Muscle of leg (tissue), 11 donors: ENCODE data around the gene NOP53. TPM values are rescaled to one million over a fixed set of nuclear protein-coding genes. Genes with fewer than 3 reads are reported as not detected.
"Not testable (repeated sequence)": the region's sequence is repeated elsewhere in the genome, so short reads cannot be mapped to it uniquely, and the experiment has no call there.

Experiments used
- DNase-seq: peaks from one replicate; pipeline ENCODE4 v3.0.0; 2013
- H3K27ac ChIP-seq: one replicate; pipeline ENCODE4 v1.5.1; 2013; ENCODE audit warnings: mild to moderate bottlenecking, low read length, control low read depth
- H3K27me3 ChIP-seq: one replicate; pipeline ENCODE4 v1.6.1; 2013; ENCODE audit warnings: low read length; ENCODE audit not compliant: control insufficient read depth, insufficient read depth
- H3K36me3 ChIP-seq: one replicate; pipeline ENCODE4 v1.6.1; 2013; ENCODE audit warnings: low read length; ENCODE audit not compliant: control insufficient read depth, insufficient read depth
- H3K4me1 ChIP-seq: one replicate; pipeline ENCODE4 v1.6.1; 2013; ENCODE audit warnings: low read length; ENCODE audit not compliant: control insufficient read depth, insufficient read depth
- H3K4me3 ChIP-seq: one replicate; pipeline ENCODE4 v1.5.1; 2013; ENCODE audit warnings: low read length, control low read depth
- H3K9me3 ChIP-seq: replicated peaks from 2 replicates; pipeline ENCODE4 v1.6.1; 2013; ENCODE audit warnings: low read depth, low read length; ENCODE audit not compliant: control insufficient read depth
- WGBS: methylation state at CpG from one replicate; pipeline ENCODE4 v1.1.5; 2013; ENCODE audit warnings: missing lambda C conversion rate; ENCODE audit not compliant: insufficient coverage; 5-methylcytosine and 5-hydroxymethylcytosine counted together
- polyA plus RNA-seq, 8 donors: library from polyadenylated mRNA; unstranded; fragments of 120-200 nt; gene quantifications; one replicate each; pipeline versions ENCODE4 v1.2.1 to v1.2.3, GENCODE V29; 2013; ENCODE audit warnings: inconsistent platforms in 1 of 8, low replicate concordance in 1 of 8; ENCODE audit not compliant: insufficient read length in 8 of 8, insufficient read depth in 1 of 8
- total RNA-seq: library from RNA; stranded (reverse); fragments of 120-200 nt; gene quantifications from one replicate; pipeline ENCODE4 v1.2.4, GENCODE V29; 2013

Gene NOP53
- total and polyA plus RNA-seq, 9 donors, result 216 to 635 (median 586) TPM

GRCh38 chr19:47802521-47803043 is 57.2 kb downstream of the NOP53 start:
- 78% methylated on average over 9 of the region's 25 CpGs for WGBS
- no peaks in the 10 kb centered on the region for H3K36me3 ChIP-seq
- no peaks in the 10 kb centered on the region for H3K27me3 ChIP-seq
- H3K4me3 ChIP-seq, result no peak overlapping the region
- no peak for DNase-seq
- H3K4me1 ChIP-seq, result no peaks in the 10 kb centered on the region
- H3K27ac ChIP-seq, result no peak overlapping the region
- peaks cover 4% of the 10 kb centered on the region for H3K9me3 ChIP-seq

GRCh38 chr19:47803148-47803547 is 57.8 kb downstream of the NOP53 start:
- DNase-seq, H3K27me3 ChIP-seq, H3K4me1 ChIP-seq, H3K36me3 ChIP-seq, H3K4me3 ChIP-seq, H3K27ac ChIP-seq, H3K9me3 ChIP-seq: not testable (repeated sequence)
- WGBS, result 73% methylated on average over 11 of the region's 21 CpGs

GRCh38 chr19:47803671-47804070 is 58.3 kb downstream of the NOP53 start:
- not testable (repeated sequence) for H3K4me3 ChIP-seq, H3K27me3 ChIP-seq, H3K4me1 ChIP-seq, H3K27ac ChIP-seq, DNase-seq, H3K9me3 ChIP-seq, H3K36me3 ChIP-seq
- WGBS, result no CpG with 5 or more reads among the region's 12 CpGs

- not testable (repeated sequence) for H3K27ac ChIP-seq, H3K27me3 ChIP-seq, DNase-seq, H3K4me3 ChIP-seq, H3K36me3 ChIP-seq, H3K4me1 ChIP-seq, H3K9me3 ChIP-seq
- WGBS, result 60% methylated on average over 1 of the region's 5 CpGs
Measured at GRCh38 chr19:47804451-47804850, 59.1 kb downstream of the NOP53 start, which contains the start of gene TPRX1. Gene TPRX1, minus strand, starts transcription at chr19:47804551. Its CDS starts 12 bp downstream, at chr19:47804539.

GRCh38 chr19:47805313-47805712 is 60.0 kb downstream of the NOP53 start:
- Histone ChIP-seq H3K36me3 (no peaks in the 10 kb centered on the region), H3K4me3 (no peak overlapping the region), H3K27ac (no peak overlapping the region), H3K4me1 (no peaks in the 10 kb centered on the region), H3K27me3 (no peaks in the 10 kb centered on the region), H3K9me3 (peaks cover 4% of the 10 kb centered on the region)
- 73% methylated on average over 8 of the region's 10 CpGs for WGBS
- DNase-seq, result no peak

- 75% methylated on average over 1 of the region's 6 CpGs for whole genome bisulfite sequencing
- DNase-seq, result no peak
- Histone ChIP-seq H3K4me1 (no peaks in the 10 kb centered on the region), H3K27ac (no peak overlapping the region), H3K27me3 (no peaks in the 10 kb centered on the region), H3K36me3 (no peaks in the 10 kb centered on the region), H3K4me3 (no peak overlapping the region), H3K9me3 (peaks cover under 1% of the 10 kb centered on the region)
Measured at GRCh38 chr19:47806435-47806834, 61.1 kb downstream of the NOP53 start.

Other genes with a start within 250 kb of the NOP53 start
- gene NAPA, start 230.5 kb upstream of the NOP53 start, total RNA-seq, result 33.5 TPM
- 100 to 1,000 TPM in 1 of 8 donors, 10 to 100 TPM in 7; 87.7 to 100 (median 93.6) TPM for gene NAPA, start 230.5 kb upstream of the NOP53 start, polyA plus RNA-seq
- gene ZNF541, start 172.4 kb upstream of the NOP53 start, total RNA-seq, result 0.18 TPM
- gene ZNF541, start 172.4 kb upstream of the NOP53 start, polyA plus RNA-seq, result under 1 TPM; 0.05 to 0.30 (median 0.11) TPM
- 3.1 TPM for gene BICRA, start 136.4 kb upstream of the NOP53 start, total RNA-seq
- 10 to 100 TPM in 5 of 8 donors, 1 to 10 TPM in 3; 8.1 to 14.3 (median 11.4) TPM for gene BICRA, start 136.4 kb upstream of the NOP53 start, polyA plus RNA-seq
- gene EHD2, start 32.1 kb upstream of the NOP53 start, total RNA-seq, result 30.5 TPM
- 100 to 1,000 TPM in 7 of 8 donors, 10 to 100 TPM in 1; 93.9 to 158 (median 125) TPM for gene EHD2, start 32.1 kb upstream of the NOP53 start, polyA plus RNA-seq
- gene SELENOW, start 33.2 kb downstream of the NOP53 start, total RNA-seq, result 1,360 TPM
- gene SELENOW, start 33.2 kb downstream of the NOP53 start, polyA plus RNA-seq, result 100 to 1,000 TPM; 688 to 988 (median 882) TPM
- not detected for gene TPRX1, start 59.0 kb downstream of the NOP53 start, total RNA-seq
- gene TPRX1, start 59.0 kb downstream of the NOP53 start, polyA plus RNA-seq, result not detected
- not detected for gene CRX, start 76.4 kb downstream of the NOP53 start, total RNA-seq
- gene CRX, start 76.4 kb downstream of the NOP53 start, polyA plus RNA-seq, result under 1 TPM in 3 of 8 donors, not detected in 5; 0.05 to 0.09 (median 0.07) TPM
- not detected for gene TPRX2, start 113.7 kb downstream of the NOP53 start, total RNA-seq
- gene TPRX2, start 113.7 kb downstream of the NOP53 start, polyA plus RNA-seq, result not detected
- not detected for gene SULT2A1, start 140.8 kb downstream of the NOP53 start, total RNA-seq
- 1 to 10 TPM in 2 of 8 donors, under 1 TPM in 2, not detected in 4; 0.05 to 5.7 (median 0.61) TPM for gene SULT2A1, start 140.8 kb downstream of the NOP53 start, polyA plus RNA-seq
- gene BSPH1, start 246.6 kb downstream of the NOP53 start, total RNA-seq, result not detected
- gene BSPH1, start 246.6 kb downstream of the NOP53 start, polyA plus RNA-seq, result not detected
- gene ELSPBP1, start 249.1 kb downstream of the NOP53 start, total RNA-seq, result not detected
- gene ELSPBP1, start 249.1 kb downstream of the NOP53 start, polyA plus RNA-seq, result not detected